Type B pancreatic cell (in vitro differentiated cells): ENCODE data around the gene AFAP1. TPM values are rescaled to one million over a fixed set of nuclear protein-coding genes. Genes with fewer than 3 reads are reported as not detected.
A peak's percentile ranks its signal among the peaks of the same experiment; 100 is the strongest.

Source experiments
- DNase-seq: peaks from one replicate; pipeline ENCODE4 v3.0.0; 2021; ENCODE audit warnings: mixed read lengths; ENCODE audit not compliant: unreplicated experiment; ENCODE audit errors: extremely low spot score
- H3K27ac Mint-ChIP-seq: 2 replicates; pipeline ENCODE4 v1.8.0; 2021; ENCODE audit warnings: mild to moderate bottlenecking, mixed read lengths
- H3K27me3 Mint-ChIP-seq: 2 replicates; pipeline ENCODE4 v1.8.0; 2021; ENCODE audit warnings: mixed read lengths
- H3K36me3 Mint-ChIP-seq: 2 replicates; pipeline ENCODE4 v1.8.0; 2021; ENCODE audit warnings: mixed read lengths
- H3K4me1 Mint-ChIP-seq: one replicate; pipeline ENCODE4 v1.8.0; 2021; ENCODE audit warnings: mixed read lengths; ENCODE audit not compliant: unreplicated experiment
- H3K4me3 Mint-ChIP-seq: 2 replicates; pipeline ENCODE4 v1.8.0; 2021; ENCODE audit warnings: mild to moderate bottlenecking, mixed read lengths
- H3K9me3 Mint-ChIP-seq: 2 replicates; pipeline ENCODE4 v1.8.0; 2021; ENCODE audit warnings: mixed read lengths
- CTCF ChIP-seq: fragments of 200-600 bp; sonication (generic); conservative IDR thresholded peaks from 2 replicates; pipeline ENCODE4 v1.5.0; 2021; ENCODE audit warnings: antibody characterized with exemption, mild to moderate bottlenecking
- total RNA-seq: library from RNA; stranded (reverse); gene quantifications from 2 replicates; pipeline ENCODE4 v1.2.1, GENCODE V29; 2021; ENCODE audit warnings: low replicate concordance

The AFAP1 gene
- total RNA-seq, 1 donor from 2014 or later = 36.6 TPM

GRCh38 chr4:7807351-7807921, 132.2 kb downstream of the AFAP1 start:
- Mint-ChIP-seq H3K4me3 (no peak overlapping the region), H3K27ac (no peak overlapping the region), H3K9me3 (no peaks in the 10 kb centered on the region), H3K36me3 (peaks cover 18% of the 10 kb centered on the region), H3K4me1 (peaks cover 47% of the 10 kb centered on the region), H3K27me3 (no peaks in the 10 kb centered on the region)
- DNase-seq = no peak
- no peak for TF ChIP-seq CTCF

GRCh38 chr4:7806338-7807090, 133.1 kb downstream of the AFAP1 start:
- H3K4me3 Mint-ChIP-seq = peak overlapping the region; percentile 23
- H3K4me1 Mint-ChIP-seq = peaks cover 48% of the 10 kb centered on the region
- H3K27me3 Mint-ChIP-seq = no peaks in the 10 kb centered on the region

GRCh38 chr4:7805533-7806337, 133.9 kb downstream of the AFAP1 start:
- H3K27me3 Mint-ChIP-seq = no peaks in the 10 kb centered on the region
- no peak for TF ChIP-seq CTCF
- peak overlapping the region; percentile 71 for H3K27ac Mint-ChIP-seq
- peaks cover 48% of the 10 kb centered on the region for H3K4me1 Mint-ChIP-seq
- peak overlapping the region; percentile 48 for H3K4me3 Mint-ChIP-seq
- no peak for DNase-seq
- peaks cover 24% of the 10 kb centered on the region for H3K36me3 Mint-ChIP-seq
- H3K9me3 Mint-ChIP-seq = no peaks in the 10 kb centered on the region

More at GRCh38 chr4:7806338-7807090, 133.1 kb downstream of the AFAP1 start:
- Mint-ChIP-seq H3K27ac (peak overlapping the region; percentile 8), H3K9me3 (no peaks in the 10 kb centered on the region), H3K36me3 (peaks cover 24% of the 10 kb centered on the region)
- no peak for DNase-seq
- no peak for TF ChIP-seq CTCF

- Mint-ChIP-seq H3K4me1 (peaks cover 44% of the 10 kb centered on the region), H3K9me3 (no peaks in the 10 kb centered on the region), H3K27ac (peak overlapping the region; percentile 27), H3K27me3 (no peaks in the 10 kb centered on the region), H3K4me3 (no peak overlapping the region), H3K36me3 (peaks cover 20% of the 10 kb centered on the region)
- TF ChIP-seq CTCF = no peak
- DNase-seq = no peak
Observed at GRCh38 chr4:7804756-7805385, 134.8 kb downstream of the AFAP1 start.

GRCh38 chr4:7803992-7804755, 135.5 kb downstream of the AFAP1 start:
- Mint-ChIP-seq H3K9me3 (no peaks in the 10 kb centered on the region), H3K27me3 (no peaks in the 10 kb centered on the region), H3K4me1 (peaks cover 43% of the 10 kb centered on the region), H3K27ac (peak overlapping the region; percentile 27), H3K36me3 (peaks cover 21% of the 10 kb centered on the region), H3K4me3 (peak overlapping the region; percentile 34)
- DNase-seq = peak; percentile 89
- TF ChIP-seq CTCF = peak; percentile 93
